ENCODE measurements around the gene TBC1D22A.

The TBC1D22A gene

DNA sequence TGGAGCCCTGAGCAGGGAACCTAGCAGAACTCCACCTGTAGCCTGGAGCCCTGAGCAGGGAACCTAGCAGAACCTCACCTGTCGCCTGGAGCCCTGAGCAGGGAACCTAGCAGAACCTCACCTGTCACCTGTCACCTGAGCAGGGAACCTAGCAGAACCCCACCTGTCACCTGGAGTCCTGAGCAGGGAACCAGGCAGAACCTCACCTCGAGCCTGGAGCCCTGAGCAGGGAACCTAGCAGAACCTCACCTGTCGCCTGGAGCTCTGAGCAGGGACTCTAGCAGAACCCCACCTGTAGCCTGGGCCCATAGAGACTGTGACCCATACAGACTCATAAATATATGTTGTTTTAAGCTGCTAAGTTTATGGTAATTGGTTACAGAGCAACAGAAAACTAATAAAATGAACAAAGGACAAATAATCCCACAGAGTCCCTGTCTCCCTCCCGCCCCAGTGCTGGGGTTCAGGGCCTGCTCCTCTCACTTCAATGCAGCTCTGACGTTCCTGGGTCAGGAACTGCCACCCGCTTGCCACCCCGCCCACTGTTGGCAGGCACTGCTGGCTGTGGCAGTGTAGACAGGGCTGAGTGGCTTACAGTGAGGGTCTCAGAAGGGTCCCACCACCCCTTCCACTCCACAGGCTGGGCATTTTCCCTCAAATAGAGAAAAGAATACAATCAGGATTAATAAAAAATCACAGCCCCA is 259.1 kb downstream of the TBC1D22A start:
- DNase-seq, result no peak

DNA sequence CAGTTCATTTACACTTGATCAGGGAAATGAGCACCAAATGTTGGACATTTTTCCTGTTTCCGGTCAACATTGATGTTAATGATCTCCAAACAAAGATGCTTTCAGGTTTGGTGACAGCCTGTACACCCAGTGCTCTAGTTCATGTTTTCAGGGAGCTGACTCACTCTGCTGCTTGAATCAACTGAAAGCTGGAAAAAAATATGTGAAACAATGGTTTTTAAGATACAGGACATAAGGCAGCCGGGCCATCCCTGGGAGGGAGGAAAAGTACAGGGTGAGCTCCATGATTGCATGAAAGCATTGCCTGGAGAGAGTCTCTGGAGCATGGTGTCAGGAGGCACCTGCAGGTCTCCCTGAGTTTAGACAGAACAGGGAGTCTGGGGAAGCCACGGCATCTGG is 259.6 kb downstream of the TBC1D22A start:
- no peak for DNase-seq

DNA sequence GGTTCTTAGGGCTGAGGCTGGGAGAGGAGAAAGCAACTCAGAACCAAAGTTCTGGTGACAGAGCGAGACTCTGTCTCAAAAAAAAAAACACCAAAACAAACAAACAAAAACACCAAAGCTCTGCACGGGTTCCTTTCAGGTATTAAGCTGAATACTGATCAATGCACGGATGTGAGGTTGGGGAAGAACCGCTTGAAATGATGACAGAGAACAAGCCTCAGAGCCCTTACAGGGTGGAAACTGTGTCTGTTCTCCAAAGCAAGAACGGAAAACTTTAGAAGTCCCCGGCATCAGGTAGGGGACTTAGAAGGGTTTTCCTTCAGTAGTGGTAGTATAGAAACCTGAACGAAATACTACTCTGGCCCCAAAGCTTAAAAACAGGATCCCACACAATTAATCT is 260.0 kb downstream of the TBC1D22A start:
- DNase-seq, result no peak

DNA sequence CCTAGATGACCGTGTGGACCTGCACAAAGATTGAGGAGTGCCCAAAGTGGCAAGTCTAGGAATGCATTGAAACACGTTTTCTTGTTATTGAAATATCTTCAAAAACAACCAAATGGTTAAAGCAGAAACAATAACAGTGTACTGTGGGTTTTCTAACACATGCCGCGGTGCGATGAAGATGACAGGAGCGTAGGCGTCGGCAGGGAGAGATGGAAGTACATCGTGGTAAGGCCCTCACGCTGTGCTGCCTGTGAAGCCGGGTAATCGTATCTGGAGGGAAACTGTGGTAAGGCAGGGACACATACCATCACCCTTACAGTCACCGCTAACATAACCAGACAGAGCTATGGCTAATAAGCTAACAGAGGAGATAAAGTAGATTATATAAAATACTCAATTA is 261.4 kb downstream of the TBC1D22A start:
- no peak for DNase-seq

DNA sequence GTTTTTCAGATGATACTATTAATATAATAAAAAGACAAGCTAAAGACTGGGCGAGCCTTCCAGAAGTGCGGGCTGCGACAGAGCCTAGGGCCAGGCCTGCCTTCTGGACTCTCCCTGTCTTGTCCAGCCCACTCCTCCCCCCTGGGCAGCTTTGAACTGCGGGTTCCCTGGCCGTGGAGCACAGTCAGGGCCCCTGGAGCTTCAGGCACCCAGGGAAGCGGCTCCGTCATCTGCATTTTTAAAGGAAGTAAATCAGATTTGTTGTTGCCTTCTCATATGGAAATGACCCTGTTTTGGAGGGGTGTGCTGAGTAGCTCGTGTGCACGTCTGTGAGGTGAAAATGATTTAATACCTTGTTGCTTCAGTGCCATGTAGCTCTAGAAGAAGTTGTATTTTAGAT is 265.3 kb downstream of the TBC1D22A start:
- no peak for DNase-seq

DNA sequence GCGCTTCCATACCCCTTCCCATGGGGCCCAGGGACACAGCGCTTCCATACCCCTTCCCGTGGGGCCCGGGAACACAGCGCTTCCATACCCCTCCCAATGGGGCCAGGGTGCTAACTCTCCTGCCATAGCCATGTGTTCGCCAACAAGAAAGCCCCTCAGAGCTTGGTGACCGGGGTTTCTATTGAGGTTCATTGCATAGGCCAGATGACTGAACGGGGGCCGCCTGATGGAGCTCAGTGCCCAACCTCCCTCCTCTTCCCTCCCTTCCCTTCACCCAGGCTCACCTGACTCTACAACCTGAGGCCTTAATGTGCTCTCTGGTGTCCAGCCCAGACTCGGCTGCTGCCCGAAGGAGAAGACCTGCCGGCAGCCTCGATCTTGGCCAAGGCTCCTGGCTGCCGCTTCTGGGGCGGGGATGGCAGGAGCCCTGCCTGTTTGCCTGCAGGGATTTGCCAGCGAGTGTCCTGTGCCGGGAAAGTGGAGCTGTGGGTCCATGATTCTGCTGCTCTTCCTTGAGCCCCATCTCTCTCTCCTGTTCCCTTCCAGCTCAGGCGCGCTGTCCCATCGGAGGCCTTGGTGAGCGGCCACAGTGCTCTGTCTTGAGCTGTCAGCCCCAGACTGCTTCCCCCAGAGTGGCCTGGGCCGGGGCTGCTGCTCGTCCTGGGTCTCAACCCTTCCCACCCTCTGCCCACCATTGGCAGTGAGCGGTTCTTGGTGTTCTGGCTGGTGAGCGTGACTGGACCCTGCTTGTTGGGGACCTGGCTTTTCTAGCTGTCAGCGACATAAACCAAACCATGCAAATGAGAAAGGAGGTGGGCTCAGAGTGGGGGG is 267.0 kb downstream of the TBC1D22A start:
- DNase-seq, result no peak

DNA sequence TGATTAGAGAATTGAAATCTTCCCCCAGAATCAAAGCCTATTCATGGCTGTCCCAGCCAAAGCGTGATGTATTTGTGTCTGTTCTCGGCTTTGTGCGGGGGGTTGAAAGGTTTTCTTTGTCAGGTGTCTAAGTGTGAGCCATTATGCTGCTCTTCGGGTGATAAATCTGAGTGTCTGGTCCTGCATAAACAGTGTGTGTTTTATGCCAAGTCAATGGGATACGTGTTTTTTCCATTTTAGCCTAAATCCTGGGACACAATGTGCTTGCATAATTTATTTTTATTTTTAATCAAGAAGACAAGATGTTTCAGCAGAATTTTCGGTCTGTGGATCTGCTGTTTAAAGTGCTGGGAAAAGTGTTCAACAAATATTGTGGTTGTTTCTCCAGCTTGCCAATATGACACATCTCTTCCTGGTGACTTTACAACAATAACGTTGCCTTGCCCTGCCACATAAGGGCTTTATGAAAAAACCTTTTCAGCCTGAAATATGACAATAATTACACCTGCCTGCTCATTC is 267.8 kb downstream of the TBC1D22A start:
- no peak for DNase-seq

DNA sequence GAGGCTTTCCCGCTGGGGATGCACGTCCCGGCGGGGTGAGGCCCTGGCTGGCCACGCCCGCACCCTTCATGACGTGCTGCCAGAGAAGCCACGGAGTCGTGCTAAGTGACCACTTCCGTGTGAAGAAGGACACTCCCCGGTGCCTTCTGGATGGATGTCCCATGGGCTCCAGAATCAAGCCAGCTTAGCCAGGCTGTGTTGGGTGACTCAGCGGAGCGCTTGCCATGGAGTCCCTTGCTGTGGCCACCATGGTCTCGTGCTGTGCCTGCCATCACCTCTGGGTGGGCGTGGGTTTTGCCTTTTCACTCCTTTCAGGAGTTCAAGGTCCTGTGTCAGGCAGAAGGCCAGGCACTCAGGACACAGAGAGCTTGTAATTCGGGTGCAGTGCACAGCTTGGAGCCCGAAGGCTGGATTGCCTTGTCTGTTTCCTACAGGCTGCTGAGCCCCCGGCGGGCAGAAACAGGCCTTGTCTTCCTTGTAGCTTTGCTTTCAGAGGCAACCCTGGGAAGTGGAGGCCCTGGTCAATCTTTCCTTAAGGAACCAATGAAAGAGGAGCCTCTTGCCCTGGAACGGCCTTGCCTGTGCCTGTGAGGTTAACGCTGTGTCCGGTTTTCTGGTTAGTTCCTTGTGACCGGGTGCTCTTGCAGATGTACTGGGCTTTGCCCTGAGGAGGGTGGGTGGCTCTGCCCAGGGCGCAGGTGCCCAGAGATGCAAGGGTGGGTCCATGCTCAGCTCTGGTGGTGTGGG is 268.6 kb downstream of the TBC1D22A start:
- DNase-seq, result no peak

DNA sequence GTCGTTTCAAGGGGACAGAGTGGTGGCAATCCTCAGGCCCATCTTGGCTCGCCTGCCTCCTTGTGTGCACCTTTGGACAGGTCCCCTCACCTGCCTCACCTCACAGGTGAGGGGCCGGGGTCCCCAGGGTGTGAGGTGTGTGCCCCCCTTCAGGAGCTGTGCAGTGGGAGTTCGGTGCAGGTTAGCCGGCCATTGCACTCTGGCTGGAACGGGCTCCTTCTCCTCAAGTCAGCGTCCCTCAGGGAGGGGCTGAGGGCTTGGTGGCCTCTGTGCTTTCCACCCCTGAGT is 269.1 kb downstream of the TBC1D22A start:
- DNase-seq, result no peak

DNA sequence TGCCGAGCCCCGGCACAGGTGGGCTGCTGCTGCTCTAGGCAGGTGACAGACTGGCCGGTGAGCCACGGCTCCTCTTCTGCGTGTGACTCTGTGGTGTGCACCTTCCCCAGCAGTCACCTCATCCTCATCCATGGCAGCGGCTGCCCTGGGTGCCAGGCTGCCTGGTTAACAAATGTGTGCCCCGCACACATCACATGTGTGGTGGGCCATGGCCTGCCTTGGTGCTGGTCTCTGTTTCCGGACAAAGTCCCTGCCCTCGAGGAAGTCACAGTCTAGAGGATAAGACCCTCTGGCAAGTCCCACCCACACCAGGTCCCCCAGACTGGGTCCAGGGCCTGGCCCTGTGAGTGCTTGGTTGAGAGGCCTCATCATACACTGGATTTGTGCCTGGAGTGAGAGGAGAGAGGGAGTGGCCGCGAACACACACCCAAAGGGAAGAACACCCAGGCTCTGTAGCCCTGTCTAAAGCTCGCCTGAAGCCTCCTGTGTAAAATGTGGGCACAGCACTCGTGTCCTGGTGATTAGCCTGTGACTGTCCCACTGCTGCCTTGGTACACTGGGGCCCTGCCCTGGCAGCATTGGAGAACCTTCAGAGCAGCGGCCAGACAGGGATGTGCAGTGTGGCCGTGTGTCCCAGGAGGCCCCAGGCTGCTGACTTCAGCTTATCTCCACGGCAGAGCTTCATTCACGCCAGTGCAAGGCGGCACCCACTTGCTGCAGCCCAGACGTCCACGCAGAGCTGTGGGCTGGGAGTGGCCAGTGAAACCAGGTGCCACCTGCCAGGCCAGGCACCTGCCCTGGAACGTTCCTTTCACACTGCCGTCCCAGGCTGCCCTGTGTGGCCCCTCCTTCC is 269.9 kb downstream of the TBC1D22A start:
- no peak for DNase-seq

DNA sequence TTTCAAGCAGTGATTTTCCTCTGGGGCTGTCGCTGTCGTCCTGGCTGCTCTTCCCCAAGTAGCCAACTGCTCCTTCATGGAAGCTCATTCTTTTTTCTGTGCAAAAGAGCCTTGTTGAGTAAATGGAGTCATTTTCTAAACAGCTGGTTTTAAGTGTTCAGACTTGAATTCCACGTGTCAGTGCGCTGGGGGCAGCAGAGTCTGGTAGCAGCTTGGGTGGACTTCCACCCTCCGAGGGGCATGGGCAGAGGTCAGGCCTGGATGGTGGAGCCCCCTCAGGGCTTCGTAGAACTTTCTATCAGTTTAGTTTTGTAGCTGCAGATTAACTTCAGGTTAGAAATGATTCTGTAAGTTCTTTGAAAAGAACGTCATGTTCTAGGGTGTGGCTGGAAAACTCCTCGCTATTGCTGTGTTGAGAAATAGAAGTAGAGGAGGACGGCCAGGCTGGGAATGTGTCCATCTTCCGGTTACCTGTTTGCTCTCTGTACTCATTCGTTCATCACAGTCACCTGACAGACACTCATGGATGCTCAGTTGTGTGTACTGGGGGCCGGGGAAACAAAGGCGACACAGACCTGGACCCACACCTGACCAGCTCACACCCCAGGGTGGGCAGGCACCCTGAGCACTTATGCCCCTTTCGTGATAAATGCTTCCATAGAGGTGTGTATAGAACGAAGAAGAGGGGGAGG is 270.7 kb downstream of the TBC1D22A start:
- no peak for DNase-seq

DNA sequence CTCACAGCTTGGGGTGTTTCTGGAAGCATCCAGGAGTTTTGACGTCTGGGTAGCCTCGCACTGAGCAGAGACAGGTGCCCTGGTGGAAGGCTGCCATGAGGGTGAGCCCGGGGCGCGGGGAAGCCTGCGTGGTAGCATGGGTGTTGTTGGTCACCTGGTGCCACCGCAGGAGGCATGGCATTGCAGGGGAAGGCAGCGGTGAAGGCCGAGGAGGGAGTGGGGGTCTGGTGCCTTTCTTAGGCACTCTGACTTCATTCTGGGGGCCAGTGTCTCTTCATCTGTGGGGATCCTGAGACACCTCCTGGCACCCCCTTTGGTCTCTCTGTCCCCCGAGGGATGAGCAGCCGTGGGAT is 271.2 kb downstream of the TBC1D22A start:
- DNase-seq, result no peak

DNA sequence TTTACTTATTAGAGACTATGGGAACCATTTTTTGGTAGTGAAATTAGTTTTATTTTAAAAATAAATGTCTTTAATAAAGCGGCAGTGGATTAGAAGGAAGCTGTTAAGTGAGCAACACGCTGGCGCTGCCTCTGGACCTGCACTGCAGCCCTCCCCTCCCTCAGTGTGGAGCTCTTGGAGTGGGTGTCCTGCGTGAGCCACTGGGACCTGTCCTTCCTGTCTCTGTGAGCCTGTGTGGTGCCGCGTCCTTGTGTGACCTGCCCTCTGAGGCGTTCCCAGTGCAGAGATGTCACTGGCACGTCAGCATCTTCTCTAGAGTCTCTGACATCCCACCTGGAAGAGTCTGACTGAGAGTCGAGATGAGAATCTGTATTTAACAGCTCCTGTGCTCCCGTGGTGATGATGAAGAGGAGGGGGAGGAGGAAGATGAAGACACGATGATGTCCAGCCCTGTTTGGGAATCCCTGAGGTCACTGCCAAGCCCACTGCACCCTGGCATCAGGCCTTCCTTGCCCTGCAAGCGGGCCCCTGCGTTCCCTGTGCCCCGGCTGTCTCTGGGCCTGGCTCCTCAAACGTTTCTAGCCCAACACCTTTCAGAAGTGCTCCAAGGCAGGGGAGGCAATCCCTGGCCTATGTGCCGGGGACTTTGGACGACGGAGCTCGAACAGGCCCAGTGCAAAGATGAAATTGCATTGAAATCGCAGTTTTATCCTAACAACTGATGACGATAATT is 271.8 kb downstream of the TBC1D22A start:
- no peak for DNase-seq

DNA sequence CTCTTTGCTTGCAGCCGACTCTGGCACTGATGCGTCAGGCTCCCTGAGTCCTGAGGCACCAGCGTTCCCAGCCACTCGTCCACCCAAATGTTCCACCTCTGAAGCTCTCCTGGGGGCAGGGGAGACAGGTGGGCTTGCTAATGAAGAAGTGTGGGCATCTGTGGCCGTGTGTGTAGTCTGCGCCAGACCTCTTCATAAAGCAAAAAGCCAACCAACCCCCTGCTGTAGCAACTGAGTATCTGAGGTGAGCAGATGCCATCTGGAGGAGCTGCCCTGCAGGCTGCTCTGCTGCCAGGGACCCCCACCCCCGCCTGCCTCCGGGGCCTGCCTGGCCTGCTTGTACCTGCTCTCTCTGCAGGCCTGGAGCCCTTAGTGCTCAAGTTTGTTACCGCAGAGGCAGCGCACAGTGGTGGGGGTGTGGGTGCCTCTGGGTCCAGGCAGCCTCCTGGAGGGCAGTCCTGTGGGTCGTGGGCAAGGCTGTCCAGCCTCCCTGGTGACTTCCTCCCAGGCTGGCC is 272.5 kb downstream of the TBC1D22A start:
- peak; percentile 36 for DNase-seq

DNA sequence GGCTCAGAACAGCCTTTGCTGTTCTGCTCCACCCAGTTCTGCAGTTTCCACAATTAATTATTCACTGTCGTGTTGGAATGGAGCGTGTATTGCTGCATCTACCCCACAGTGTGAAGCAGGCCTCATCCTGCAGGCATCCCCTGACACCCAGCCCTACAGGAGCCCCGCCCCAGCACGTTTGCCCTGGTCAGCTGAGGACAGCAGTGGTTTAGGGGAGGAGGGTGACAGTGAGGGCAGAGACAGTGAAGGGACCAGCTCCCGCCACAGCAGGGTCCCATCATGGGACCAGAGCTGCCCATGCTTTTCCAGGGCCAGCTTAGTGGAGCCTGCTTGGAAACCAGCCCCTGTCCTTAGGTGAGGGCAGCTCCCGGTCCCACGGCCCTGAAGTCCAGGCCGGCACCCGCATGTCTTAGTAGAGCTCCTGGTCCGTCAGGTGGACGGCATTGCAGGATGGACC is 273.0 kb downstream of the TBC1D22A start:
- no peak for DNase-seq

DNA sequence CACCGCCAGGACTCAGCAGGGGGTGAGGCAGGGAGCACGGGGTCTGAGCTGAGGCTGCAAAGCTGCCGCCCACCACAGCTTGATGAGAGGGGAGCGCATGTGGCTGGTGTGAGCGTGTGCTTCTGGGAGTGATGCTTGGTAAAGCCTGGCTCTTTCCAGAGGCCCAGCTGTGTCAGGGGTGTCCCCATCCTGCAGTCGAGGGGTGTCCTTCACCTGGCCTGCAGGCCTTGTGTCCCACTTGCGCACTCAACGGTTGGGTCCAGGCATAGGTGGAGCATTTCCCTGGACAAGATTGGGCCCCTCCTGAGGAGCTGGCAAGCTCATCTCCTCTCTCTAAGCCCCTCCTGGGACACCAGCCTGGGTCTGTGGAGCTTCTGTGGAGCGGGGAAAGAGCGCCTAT is 273.9 kb downstream of the TBC1D22A start:
- DNase-seq, result no peak

DNA sequence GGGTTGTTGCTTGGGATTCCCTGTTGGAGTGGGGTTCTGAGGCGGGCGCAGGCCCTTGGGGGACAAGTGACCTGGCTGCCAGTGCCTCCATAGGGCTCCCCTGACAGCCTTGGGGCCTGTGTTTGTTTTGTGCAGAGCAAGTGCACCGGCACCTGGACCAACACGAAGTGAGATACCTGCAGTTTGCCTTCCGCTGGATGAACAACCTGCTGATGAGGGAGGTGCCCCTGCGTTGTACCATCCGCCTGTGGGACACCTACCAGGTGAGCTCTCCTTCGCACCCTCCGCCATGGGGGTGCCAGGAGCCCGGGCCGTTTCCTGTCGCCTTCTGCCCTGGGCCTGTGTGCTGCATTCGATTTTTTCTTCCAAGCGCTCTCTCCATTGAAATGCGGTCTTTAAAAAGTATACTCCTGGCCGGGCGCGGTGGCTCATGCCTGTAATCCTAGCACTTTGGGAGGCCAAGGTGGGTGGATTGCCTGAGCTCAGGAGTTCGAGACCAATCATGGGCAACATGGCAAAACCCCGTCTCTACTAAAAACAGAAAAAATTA is 274.6 kb downstream of the TBC1D22A start:
- DNase-seq, result no peak

DNA sequence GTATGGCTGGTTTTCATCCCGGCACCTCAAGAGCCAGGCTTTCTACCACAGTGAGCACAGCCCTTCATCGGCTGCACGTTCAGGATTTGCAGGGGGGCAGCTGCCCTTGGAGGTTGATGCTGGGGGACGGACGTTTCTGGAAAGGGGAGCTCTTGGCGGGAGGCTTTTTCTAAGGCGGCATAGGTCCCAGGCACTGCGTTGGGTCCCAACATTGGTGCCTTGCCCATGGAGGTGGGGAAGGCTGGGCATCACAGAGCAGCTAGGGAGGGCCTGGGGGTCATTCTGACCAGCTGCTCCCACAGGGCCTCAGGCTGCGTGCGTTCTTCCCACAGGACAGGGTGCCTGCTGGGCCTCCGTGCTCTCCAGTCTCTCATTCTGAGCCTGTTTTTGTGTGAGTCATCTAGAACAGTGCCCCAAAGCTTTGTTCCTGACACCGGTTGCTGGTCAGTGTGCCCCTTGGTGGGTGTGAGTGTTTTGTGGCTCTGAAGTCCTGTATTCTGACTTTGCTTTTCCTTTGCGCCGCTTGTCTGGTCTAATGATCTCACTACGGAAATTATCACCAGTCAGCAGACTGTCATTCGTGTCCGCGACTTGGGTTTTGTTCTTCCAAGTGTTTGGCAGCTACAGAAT is 275.9 kb downstream of the TBC1D22A start:
- DNase-seq, result no peak

DNA sequence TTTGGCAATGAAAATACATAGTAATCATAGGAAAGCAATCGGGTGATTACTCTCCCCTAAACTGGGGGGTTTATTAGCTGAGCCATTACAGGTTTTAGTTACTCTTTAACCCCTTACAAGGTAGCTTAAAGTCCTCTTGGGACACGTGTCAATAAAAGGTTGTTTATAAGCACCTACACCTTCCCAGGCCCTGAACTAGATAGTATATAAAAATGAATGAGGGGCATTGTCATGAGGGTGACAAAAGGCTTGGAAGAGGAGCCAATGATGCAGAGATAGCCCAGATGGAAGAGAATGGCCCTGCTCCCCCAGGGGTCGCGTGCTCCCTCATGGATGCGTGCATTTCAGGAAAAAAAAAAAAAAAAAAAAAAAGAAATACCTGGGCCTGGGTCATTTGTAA is 276.9 kb downstream of the TBC1D22A start:
- DNase-seq, result no peak

DNA sequence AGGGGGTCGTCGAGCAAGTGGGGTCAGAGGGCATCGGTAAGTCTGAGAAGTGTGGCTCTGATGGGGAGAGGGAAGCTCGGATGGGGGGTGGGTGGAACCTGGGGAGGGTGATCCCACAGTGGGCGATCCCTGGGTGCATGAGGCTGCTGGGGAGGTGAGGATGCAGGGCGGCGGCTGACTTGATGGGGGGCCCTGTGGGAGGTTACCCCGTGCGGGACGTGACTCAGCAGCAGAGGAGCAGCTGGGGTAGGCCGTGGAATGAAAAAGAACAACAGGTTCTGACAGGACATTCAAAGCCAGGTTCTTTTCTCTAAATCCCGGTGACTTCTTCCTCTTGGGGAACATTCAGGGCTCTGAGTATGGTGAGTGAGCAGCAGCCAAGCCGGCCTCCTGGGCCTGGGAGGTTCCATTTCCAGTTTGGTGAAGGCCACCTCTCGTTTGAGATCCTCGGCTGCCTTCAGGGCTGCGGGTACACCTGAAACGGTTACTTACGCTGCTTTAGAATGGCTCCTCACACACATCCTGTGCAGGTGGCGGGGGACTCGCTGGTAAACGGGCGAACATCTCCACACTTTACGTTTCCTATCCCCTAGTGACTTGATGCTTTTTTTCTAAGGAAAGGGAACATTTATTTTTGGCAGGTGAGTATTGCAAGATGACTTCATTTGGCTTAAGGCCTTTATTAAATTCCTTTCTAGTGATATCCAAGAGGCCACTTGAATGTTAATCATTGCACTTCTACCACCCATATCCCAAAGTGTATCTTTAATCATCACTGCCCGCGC is 278.2 kb downstream of the TBC1D22A start:
- DNase-seq, result no peak

All from DMS79 (cell line).